ENCODE measurements around the gene ENG.

Gene ENG

GRCh38 chr9:127765418-127765817, 89.0 kb downstream of the ENG start:
- TF ChIP-seq CTCF (IDR thresholded peaks at IDR 0.05) = no peak
- no peak for TF ChIP-seq ZFX (IDR thresholded peaks at IDR 0.05; ENCODE audit: borderline replicate concordance)

More at GRCh38 chr9:127765418-127765817, 89.0 kb downstream of the ENG start:
- H3K27ac ChIP-seq = no peak overlapping the region
